Stimulated activated effector memory CD8-positive, alpha-beta T cell treated with anti-CD3 and anti-CD28 coated beads, Interleukin-12 subunit alpha, Interleukin-12 subunit beta, amount 100 ng/mL, for 72 hours (primary cell): ENCODE data around the gene NXPH3.
A peak's percentile ranks its signal among the peaks of the same experiment; 100 is the strongest.
"Not testable (repeated sequence)": the region's sequence is repeated elsewhere in the genome, so short reads cannot be mapped to it uniquely, and the experiment has no call there.

Experiments
- ATAC-seq: fragments of 150-1000 bp; cut with Tn5 transposase; 2 replicates; pipeline ENCODE4 v1.10.0; 2021
- DNase-seq, 2 donors: peaks; one replicate each; pipeline ENCODE4 v3.0.0; 2021 to 2022; ENCODE audit warnings: low spot score in 2 of 2
- H3K27ac Mint-ChIP-seq: one replicate; pipeline ENCODE4 v1.8.0; 2022; ENCODE audit warnings: mild to moderate bottlenecking, mixed read lengths
- H3K36me3 Mint-ChIP-seq: one replicate; pipeline ENCODE4 v1.8.0; 2022; ENCODE audit warnings: mild to moderate bottlenecking, mixed read lengths
- H3K4me1 Mint-ChIP-seq: one replicate; pipeline ENCODE4 v1.8.0; 2022; ENCODE audit warnings: mixed read lengths
- H3K4me3 Mint-ChIP-seq: one replicate; pipeline ENCODE4 v1.8.0; 2022; ENCODE audit warnings: mild to moderate bottlenecking, mixed read lengths
- H3K9me3 Mint-ChIP-seq: one replicate; pipeline ENCODE4 v1.8.0; 2022; ENCODE audit warnings: mixed read lengths

The NXPH3 gene

GRCh38 chr17:49550764-49551163, 24.9 kb upstream of the NXPH3 start:
- H3K36me3 Mint-ChIP-seq, H3K27ac Mint-ChIP-seq, H3K9me3 Mint-ChIP-seq, H3K4me1 Mint-ChIP-seq, DNase-seq, ATAC-seq, H3K4me3 Mint-ChIP-seq: not testable (repeated sequence)

- no peak for ATAC-seq
- H3K36me3 Mint-ChIP-seq: no peaks in the 10 kb centered on the region
- no peak for DNase-seq
- H3K9me3 Mint-ChIP-seq: no peaks in the 10 kb centered on the region
- H3K4me3 Mint-ChIP-seq: no peak overlapping the region
- H3K4me1 Mint-ChIP-seq: peaks cover 6% of the 10 kb centered on the region
- H3K27ac Mint-ChIP-seq: no peak overlapping the region
Observed at GRCh38 chr17:49551221-49552069, 24.2 kb upstream of the NXPH3 start.

- Mint-ChIP-seq H3K36me3 (no peaks in the 10 kb centered on the region), H3K4me3 (no peak overlapping the region), H3K27ac (no peak overlapping the region), H3K4me1 (peaks cover 13% of the 10 kb centered on the region), H3K9me3 (no peaks in the 10 kb centered on the region)
- DNase-seq (no peak), ATAC-seq (no peak)
Observed at GRCh38 chr17:49552070-49552751, 23.5 kb upstream of the NXPH3 start.

- ATAC-seq: no peak
- Mint-ChIP-seq H3K36me3 (no peaks in the 10 kb centered on the region), H3K9me3 (no peaks in the 10 kb centered on the region)
Observed at GRCh38 chr17:49553676-49554335, 21.9 kb upstream of the NXPH3 start.

GRCh38 chr17:49554694-49555494, 20.8 kb upstream of the NXPH3 start:
- no peak overlapping the region for H3K4me3 Mint-ChIP-seq
- H3K27ac Mint-ChIP-seq: no peak overlapping the region
- ATAC-seq: no peak

More at GRCh38 chr17:49553676-49554335, 21.9 kb upstream of the NXPH3 start:
- Mint-ChIP-seq H3K4me1 (peaks cover 18% of the 10 kb centered on the region), H3K27ac (peak overlapping the region; percentile 18), H3K4me3 (no peak overlapping the region)
- DNase-seq: no peak

GRCh38 chr17:49555495-49556222, 20.0 kb upstream of the NXPH3 start:
- H3K36me3 Mint-ChIP-seq: no peaks in the 10 kb centered on the region
- ATAC-seq: no peak
- DNase-seq: no peak
- H3K9me3 Mint-ChIP-seq: no peaks in the 10 kb centered on the region
- no peak overlapping the region for H3K27ac Mint-ChIP-seq
- H3K4me3 Mint-ChIP-seq: no peak overlapping the region
- peaks cover 18% of the 10 kb centered on the region for H3K4me1 Mint-ChIP-seq

More at GRCh38 chr17:49554694-49555494, 20.8 kb upstream of the NXPH3 start:
- DNase-seq: no peak
- peaks cover 18% of the 10 kb centered on the region for H3K4me1 Mint-ChIP-seq
- no peaks in the 10 kb centered on the region for H3K9me3 Mint-ChIP-seq
- H3K36me3 Mint-ChIP-seq: no peaks in the 10 kb centered on the region

- no peaks in the 10 kb centered on the region for H3K36me3 Mint-ChIP-seq
- H3K27ac Mint-ChIP-seq: no peak overlapping the region
Observed at GRCh38 chr17:49556223-49556943, 19.3 kb upstream of the NXPH3 start.

GRCh38 chr17:49557312-49558024, 18.2 kb upstream of the NXPH3 start:
- no peaks in the 10 kb centered on the region for H3K9me3 Mint-ChIP-seq
- H3K36me3 Mint-ChIP-seq: no peaks in the 10 kb centered on the region
- no peak for DNase-seq
- peaks cover 18% of the 10 kb centered on the region for H3K4me1 Mint-ChIP-seq
- no peak overlapping the region for H3K4me3 Mint-ChIP-seq
- H3K27ac Mint-ChIP-seq: no peak overlapping the region
- peak; percentile 47 for ATAC-seq

More at GRCh38 chr17:49556223-49556943, 19.3 kb upstream of the NXPH3 start:
- peaks cover 18% of the 10 kb centered on the region for H3K4me1 Mint-ChIP-seq
- peak; percentile 93 for DNase-seq
- H3K9me3 Mint-ChIP-seq: no peaks in the 10 kb centered on the region
- H3K4me3 Mint-ChIP-seq: no peak overlapping the region
- peak; percentile 94 for ATAC-seq

- Mint-ChIP-seq H3K9me3 (no peaks in the 10 kb centered on the region), H3K4me1 (peaks cover 20% of the 10 kb centered on the region), H3K27ac (no peak overlapping the region), H3K36me3 (no peaks in the 10 kb centered on the region), H3K4me3 (no peak overlapping the region)
- DNase-seq (no peak), ATAC-seq (no peak)
Observed at GRCh38 chr17:49564638-49565037, 11.0 kb upstream of the NXPH3 start.

- Mint-ChIP-seq H3K4me3 (peak overlapping the region; percentile 4), H3K9me3 (no peaks in the 10 kb centered on the region), H3K36me3 (no peaks in the 10 kb centered on the region), H3K27ac (no peak overlapping the region), H3K4me1 (peaks cover 29% of the 10 kb centered on the region)
- ATAC-seq (peak; percentile 44), DNase-seq (no peak)
Observed at GRCh38 chr17:49565948-49566491, 9.7 kb upstream of the NXPH3 start.

GRCh38 chr17:49566668-49567071, 9.0 kb upstream of the NXPH3 start:
- DNase-seq: no peak
- no peak overlapping the region for H3K4me3 Mint-ChIP-seq
- ATAC-seq: no peak
- peaks cover 35% of the 10 kb centered on the region for H3K4me1 Mint-ChIP-seq
- H3K9me3 Mint-ChIP-seq: no peaks in the 10 kb centered on the region
- no peaks in the 10 kb centered on the region for H3K36me3 Mint-ChIP-seq
- H3K27ac Mint-ChIP-seq: no peak overlapping the region

- ATAC-seq (no peak), DNase-seq (no peak)
- Mint-ChIP-seq H3K4me1 (peaks cover 37% of the 10 kb centered on the region), H3K4me3 (no peak overlapping the region), H3K27ac (no peak overlapping the region), H3K36me3 (no peaks in the 10 kb centered on the region), H3K9me3 (no peaks in the 10 kb centered on the region)
Observed at GRCh38 chr17:49567104-49567521, 8.6 kb upstream of the NXPH3 start.
